Measurements from ENCODE around the gene CDKN1C.

Gene CDKN1C

DNA sequence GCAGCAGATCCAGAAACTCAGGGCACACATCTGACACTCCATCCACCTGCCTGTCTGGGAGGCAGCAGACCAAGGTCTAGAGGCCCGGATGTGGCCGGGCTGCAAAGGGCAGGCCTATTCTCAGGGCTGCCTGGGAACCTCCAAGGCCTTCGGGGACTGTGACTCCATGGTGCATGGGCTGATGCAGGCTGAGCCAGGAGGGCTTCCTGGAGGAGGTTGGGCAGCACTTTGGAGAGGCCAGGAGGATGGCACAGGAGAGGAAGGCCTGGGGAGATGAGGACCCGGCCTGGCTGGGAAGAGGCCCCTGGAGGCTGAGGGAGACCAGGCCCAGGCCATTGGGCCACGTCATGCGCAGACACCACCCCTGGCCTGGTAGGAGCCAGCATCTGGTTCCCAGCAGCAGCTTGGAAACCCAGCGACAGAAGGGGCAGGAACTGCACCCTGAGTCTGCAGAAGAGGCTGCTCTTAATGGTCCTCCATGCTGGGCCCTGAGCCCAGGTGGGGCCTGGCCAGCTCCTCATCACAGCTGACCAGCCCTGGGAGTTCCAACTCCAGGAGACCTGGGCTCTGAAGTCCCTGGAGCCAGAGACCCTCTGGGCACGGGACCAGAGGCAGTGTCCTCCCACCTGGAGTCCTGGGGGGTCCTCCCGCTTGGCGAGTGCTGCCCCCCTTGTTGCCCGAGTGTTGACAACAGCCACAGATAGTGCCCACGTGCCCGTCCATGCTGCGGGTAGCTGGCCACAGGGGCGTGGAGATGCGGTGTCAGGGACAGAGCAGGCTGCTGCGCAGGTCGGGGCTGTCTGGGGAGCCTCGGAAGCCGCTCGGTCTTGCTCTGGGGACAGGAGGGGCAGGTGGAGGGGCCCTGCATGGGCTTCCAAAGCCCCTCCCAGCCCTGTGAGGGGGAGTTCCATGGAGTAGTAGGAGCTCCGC, 38.1 kb upstream of the CDKN1C start:
- DNase-seq: no peak

DNA sequence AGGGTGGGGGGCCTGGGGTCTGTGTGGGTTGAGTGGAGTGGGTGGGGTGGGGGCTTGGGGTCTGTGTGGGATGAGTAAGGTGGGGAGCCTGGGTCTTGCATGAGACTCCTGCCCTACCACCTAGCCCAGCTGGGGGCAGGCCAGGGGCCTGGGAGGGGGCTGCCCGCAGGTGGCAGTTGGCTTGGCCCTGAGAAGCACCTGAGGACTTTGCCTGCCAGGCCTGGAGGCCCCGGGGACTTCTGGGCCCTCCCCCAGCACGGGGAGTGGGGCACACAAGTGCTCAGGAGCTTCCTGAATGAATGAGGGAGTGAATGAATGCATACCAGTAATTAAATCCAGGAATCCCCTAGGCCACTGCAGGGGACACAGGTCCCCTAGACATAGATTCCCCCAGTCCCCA, 37.1 kb upstream of the CDKN1C start:
- DNase-seq: no peak

GRCh38 chr11:2921742-2922493, 36.3 kb upstream of the CDKN1C start:
- no peak for DNase-seq

DNA sequence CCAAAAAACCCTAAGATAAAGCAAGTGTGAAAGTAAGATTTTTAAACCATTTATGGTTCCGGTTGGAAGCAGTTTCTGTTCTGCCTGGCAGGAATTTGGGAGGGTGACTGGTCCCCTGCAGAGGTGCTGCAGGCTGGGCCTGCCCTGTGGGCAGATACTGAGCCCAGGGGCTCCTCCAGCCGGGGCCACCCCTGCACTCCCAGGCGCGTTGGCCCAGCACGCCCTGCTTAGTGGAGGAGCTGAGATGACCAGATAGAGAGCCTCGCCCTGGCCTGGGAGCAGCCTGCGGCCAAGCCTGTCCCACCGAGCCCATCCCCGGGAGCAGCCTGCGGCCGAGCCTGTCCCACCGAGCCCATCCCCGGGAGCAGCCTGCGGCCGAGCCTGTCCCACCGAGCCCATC, 35.7 kb upstream of the CDKN1C start:
- DNase-seq: no peak

GRCh38 chr11:2920343-2920742, 34.8 kb upstream of the CDKN1C start:
- no peak for DNase-seq

GRCh38 chr11:2919837-2920236, 34.3 kb upstream of the CDKN1C start:
- no peak for DNase-seq

DNA sequence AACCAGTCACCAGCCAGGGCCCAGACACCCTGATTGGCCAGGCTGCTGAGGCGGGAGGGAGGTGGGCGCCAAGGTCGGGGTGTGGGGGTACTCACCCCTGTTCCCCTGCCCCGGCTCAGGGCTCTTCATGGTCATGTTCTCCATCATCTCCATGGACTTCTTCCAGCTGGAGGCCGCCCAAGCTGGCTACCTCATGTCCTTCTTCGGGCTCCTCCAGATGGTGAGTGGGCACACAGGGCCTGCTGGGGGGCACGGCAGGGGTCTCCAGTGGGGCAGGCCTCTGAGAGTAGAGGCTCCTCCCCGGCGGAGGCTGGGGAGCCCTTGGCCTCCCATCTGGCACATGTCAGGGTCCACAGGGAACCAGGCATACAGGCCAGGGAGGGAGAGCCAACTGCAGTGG, 33.6 kb upstream of the CDKN1C start:
- DNase-seq: no peak

DNA sequence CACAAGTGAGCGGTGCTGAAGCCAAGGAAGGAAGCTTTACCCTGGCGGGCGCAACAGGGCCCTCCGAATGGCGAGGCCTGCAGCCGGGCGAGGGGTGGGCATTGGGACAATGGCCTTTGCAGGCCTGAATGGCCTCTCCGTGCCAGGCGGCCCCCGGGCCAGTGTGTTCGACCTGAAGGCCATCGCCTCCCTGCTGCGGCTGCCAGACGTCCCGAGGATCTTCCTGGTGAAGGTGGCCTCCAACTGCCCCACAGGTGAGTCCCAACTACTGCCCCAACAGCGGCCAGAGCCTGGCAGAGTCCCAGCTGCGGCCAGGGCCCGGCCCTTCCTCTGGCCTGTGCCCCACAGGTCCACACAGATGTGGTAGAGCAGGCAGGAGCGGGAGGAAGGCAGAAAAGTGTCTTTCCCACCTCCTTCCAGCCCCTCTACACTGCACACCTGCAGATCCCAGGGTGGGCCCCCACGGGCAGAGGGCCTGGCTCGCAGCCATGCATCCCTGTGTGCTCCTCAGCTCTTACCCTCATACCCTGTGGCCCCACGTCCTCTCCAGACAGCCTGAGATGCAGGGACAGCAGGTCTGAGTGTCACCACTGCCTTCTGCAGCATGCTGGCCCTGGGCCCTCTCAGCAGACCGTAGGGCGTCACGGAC, 32.4 kb upstream of the CDKN1C start:
- DNase-seq: no peak

- DNase-seq: no peak
Measured at GRCh38 chr11:2916892-2917645, 31.5 kb upstream of the CDKN1C start.

DNA sequence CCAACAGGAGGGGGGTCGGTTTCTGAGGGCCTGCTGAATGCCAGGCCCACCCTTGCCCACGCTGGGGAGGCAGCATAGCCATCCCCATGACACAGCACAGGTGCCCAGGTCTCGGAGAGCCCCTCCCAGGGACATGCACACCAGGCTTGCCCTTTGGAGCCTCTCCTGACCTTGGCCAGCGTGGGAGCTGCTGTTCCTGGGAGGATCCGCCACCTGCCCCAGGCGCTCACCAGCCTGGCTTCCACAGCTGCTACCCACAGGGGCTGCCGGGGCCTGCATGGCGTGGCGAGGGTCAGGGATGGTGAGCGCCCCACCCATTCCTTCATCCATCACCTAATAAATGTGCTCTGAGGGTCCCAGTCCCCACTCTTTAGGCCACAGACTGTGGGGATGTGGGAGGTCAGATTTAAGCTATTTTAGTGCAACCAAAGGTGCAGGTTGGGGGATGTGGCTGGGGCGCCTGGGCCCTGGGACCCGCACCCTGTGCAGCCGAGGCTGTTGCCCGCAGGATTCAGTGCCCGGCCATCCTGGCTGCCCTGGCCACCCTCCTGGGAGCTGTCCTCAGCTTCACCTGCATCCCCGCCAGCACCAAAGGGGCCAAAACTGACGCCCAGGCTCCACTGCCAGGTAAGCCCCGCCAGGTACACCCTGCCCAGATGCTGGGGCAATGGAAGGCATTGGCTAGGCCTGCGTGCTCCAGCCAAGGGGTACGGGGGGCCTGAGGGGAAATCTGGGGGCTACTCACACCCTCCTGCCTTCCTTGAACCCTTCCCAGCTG, 30.7 kb upstream of the CDKN1C start:
- no peak for DNase-seq

GRCh38 chr11:2915473-2915872, 29.9 kb upstream of the CDKN1C start:
- DNase-seq: no peak

DNA sequence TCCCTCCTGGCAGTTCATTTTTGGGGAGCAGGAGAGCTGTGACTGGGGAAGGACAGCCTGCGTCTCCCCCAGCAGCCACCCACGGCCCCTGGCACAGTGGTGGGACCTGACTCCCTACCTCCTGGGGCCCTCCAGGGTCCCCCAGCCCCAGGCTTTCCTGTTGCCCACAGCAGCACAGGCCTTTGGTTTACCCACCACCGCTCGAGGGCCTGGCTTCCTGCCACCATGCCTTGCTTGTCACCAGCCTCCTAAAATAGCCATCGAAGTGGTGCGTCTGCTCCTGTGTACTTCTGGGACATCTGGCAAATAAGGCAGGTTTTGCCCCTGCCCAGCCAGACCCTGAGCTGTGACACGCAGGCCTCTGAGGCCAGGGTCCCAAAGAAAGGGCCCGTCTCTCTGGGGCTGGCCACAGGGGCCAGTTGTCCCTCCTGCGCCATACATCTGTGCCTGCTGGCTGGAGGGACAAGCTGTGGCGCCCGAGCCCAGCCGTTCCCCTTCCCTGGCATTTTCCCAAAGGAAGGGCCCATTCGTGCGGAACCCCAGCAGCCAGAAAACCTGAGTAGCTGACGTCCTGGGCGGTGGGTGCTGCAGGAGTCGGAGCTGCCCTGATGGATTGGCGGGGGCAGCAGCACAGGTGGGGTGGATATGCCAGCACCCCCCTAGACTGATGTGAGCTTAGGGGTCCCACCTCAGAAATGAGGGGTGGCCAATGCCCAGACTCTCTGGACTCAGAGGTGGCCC, 29.1 kb upstream of the CDKN1C start:
- DNase-seq: no peak

- DNase-seq: no peak
Measured at GRCh38 chr11:2913776-2914175, 28.2 kb upstream of the CDKN1C start.

DNA sequence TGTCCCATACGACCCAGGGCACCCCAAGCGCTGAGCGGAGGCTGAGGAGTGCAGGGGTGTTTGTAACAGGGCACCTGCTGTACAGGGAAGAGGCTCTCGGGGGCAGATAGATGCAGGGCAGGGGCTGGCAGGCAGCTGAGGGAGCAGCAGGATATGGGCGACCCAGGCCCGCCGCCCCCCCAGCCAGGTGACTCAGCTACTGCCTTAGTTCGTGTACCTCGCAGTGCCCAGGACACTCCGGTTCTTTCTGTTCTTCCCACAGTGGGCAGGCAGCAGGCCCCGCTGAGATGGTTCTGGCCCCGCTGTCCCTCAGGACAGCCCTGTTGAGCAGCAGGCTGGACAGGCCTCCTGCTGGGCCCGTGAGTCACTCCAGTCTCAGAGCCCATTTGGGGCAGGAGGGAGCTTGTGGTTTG, 27.4 kb upstream of the CDKN1C start:
- DNase-seq: no peak

GRCh38 chr11:2912498-2912897, 26.9 kb upstream of the CDKN1C start:
- no peak for DNase-seq

GRCh38 chr11:2911785-2912391, 26.3 kb upstream of the CDKN1C start:
- no peak for DNase-seq

DNA sequence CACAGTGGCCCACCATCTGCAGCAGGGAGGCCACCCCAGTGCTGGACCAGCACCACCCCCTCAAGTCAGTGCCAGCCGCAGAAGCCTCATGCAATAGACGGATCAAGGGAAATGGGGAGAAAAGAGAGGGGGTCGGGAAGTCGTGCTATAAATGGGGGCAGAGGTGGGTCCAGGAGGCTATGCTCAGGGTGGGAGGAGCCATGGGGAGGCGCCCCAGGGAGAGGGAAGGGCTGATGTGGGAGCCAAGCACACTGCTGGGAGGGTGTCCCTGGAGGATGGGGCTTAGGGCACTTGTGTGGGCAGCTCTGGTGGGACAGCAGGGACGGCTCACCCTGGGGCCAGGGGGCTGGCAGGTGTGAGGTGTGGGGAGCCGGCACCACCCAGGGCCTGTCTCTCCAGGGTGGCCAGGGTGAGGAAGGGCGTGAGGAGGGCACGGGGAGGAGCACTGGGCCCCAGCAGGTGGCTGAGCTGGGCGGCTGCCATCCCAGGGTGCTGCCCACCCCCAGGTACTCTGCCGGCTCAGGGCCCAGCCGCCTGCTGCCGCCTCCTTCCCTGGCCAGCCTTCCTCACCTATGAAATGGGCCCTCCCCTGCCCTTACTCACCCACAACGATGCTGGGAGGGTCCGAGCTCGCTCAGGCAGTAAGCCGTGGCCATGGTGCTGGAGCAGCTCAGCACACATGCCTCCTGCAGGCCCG, 25.7 kb upstream of the CDKN1C start:
- no peak for DNase-seq

- no peak for DNase-seq
Measured at GRCh38 chr11:2910401-2910955, 24.9 kb upstream of the CDKN1C start.

DNA sequence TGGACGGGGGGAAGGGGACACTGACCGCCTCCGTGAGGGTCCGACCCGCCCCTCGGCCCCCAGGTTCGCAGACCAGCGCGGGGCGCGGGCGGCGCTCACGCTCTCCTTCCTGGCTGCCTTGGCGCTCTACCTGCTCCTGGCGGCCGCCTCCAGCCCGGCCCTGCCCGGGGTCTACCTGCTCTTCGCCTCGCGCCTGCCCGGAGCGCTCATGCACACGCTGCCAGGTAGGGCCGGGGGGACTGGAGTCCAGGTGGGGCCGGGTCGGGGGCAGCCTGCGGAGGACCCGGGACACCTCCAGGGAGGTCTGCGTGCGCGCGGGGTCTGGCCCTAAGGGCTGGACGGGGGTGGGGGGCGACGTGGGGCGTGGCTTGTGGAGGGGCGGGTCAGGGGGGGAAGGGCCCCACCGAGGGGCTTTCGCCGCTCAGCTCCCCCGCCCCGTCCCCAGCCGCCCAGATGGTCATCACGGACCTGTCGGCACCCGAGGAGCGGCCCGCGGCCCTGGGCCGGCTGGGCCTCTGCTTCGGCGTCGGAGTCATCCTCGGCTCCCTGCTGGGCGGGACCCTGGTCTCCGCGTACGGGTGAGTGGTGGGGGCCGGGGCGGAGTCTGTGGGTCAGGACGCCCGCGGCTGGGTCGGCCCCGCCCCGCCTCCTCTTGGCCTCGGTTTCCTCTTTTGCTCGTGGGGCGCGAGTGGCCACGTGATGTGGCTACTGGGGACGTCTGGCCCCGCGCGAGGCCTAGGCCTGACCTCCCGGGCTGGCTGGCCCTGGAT, 23.7 kb upstream of the CDKN1C start:
- DNase-seq: no peak
